LHCN-M2 (cell line): Measurements from ENCODE around the gene IFIT2. TPM values are rescaled to one million over a fixed set of nuclear protein-coding genes. Genes with fewer than 3 reads are reported as not detected.
"Not testable (repeated sequence)": the region's sequence is repeated elsewhere in the genome, so short reads cannot be mapped to it uniquely, and the experiment has no call there.

Source experiments
- DNase-seq: peaks from one replicate; pipeline ENCODE4 v3.0.0-alpha.2; 2012; ENCODE audit warnings: low read depth
- total RNA-seq: library from RNA; depleted of rRNA; stranded (reverse); fragments of >200 nt; gene quantifications from 2 replicates; pipeline ENCODE4 v1.2.3, GENCODE V29; 2014

The IFIT2 gene
- total RNA-seq, 1 experiment from 2014 or later = 9.0 TPM

DNA sequence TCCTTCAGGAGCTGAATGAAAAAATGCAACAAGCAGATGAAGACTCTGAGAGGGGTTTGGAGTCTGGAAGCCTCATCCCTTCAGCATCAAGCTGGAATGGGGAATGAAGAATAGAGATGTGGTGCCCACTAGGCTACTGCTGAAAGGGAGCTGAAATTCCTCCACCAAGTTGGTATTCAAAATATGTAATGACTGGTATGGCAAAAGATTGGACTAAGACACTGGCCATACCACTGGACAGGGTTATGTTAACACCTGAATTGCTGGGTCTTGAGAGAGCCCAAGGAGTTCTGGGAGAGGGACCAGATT lies 5.4 kb downstream of the IFIT2 start:
- no peak for DNase-seq

DNA sequence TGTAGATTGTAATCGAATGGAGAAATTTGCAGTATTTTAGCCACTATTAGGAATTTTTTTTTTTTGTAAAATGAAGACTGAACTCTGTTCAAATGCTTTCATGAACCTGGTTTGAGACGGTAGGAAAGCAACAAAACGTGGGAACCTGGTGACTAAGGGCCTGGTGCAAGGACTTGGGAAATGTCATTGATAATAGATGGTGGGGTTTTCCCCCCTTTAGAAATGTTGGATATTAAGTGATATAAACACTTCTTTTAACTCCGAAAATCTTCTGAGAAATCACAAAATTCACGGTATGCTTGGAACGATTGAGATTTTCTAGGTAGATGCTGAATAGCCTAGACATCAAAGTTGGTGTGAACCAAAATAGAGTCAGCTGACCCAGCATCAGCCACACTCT lies 6.4 kb downstream of the IFIT2 start:
- DNase-seq = no peak

DNA sequence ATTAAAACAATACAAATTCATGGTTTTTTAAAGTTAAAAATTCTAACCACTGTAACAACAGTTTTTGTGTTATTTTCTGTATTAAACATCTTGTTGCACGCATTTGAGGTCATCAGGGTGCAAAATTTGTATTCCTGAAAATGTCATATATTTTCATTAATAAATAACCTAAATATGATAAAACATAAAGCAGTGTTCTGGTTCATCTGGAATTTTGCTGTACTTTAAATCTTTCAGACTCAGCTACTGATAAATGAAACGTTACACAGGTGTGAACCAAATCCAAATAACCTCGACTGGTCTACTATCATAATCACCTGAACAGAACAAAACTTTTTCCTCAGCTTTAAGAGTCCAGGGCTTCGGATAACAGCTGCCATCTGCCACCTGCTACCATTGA lies 6.9 kb downstream of the IFIT2 start:
- DNase-seq = no peak

DNA sequence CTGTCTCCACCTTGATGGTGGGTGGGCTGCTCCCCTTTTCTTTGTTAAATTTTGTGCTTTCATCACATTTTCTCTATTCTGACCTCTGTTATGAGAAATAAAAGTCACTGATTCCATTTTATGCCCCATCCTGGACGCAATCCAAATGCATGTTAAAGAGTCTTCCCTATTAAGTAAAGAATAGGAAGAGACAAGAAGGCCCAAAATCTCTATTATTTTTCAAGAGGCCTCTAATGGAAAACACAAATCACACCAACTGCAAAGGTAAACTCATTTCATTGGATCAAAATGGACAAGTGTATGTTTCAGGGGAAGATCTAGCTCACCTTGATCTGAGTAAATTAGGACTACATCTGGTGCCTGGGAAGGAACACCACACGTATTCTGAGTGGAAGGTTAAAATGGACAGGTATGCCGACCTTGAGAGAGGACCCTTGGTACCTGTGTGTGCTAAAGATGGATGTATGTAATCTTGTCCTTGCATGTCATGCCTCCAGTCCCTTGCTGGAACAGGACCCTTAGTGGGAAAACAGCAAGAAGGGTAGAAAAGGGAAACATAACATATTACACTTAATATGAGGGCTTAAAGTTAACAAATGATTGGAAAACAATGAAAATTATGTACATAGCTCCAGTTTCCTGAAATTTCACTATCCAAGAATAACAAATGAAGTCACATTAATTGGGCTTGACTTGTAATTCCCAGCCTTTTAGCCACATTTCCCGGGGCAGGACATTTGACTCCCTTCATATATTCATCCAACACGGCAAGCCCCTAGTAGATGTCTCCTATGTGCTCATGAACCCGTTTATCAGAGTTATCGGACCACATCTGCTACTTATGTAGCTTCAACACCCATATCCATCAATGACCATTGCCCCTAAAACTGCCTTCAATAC lies 7.6 kb downstream of the IFIT2 start:
- no peak for DNase-seq

DNA sequence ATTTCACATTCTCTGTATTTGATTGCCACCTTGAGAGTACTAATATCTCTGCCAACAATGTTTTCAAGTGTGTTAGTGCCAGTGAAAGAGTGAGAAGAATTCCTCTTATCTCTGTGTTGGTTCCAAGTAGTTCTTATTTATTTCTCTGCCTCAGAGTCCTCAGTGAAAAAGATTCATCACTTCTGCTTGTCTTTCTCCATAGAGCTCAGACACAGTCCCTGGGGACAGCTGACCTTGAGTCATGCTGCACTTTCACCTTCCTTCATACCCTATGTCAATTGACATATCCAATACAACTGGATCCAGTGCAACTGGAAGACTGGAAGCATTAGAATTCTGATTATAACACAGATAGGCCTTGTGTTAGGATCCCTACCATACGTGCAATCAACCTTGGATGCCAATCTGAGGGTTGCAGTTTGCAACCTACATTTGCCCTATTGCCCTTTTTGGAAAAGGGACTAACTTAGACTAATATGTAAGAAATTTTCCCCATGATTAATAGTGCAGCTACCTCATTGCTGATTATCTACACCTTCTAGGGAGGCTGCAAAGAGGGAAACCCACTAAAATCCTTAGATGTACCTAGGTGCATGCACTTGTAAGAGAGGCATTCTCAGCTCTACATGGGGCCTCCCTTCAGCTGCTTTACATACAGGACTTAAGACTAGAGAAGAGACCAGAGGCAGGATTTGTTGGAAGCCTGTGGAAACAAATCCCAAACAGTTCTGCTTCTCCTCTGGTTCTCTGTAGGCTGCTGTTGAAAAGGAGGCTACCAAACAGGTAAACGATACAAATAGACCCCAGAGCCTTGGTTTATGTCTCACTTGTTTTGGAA lies 8.4 kb downstream of the IFIT2 start:
- peak; percentile 39 for DNase-seq

DNA sequence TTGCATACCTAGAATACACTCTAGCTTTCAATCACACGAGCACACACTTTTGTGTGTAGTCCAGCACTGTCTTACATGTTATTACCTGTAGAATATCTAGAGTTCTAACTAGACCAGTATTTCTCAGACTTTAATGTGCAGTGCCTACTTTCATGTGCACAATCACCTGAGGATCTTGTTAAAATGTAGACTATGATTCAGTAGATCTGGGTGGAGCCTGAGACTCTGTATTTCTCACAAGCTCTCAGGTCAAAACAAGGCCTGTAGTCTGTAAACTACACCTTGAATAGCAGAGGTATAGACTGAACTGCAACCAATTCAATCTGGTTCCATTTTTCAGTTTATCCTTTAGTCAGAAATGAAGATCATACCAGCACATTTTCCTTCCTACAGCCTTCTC lies 11.1 kb downstream of the IFIT2 start:
- no peak for DNase-seq

DNA sequence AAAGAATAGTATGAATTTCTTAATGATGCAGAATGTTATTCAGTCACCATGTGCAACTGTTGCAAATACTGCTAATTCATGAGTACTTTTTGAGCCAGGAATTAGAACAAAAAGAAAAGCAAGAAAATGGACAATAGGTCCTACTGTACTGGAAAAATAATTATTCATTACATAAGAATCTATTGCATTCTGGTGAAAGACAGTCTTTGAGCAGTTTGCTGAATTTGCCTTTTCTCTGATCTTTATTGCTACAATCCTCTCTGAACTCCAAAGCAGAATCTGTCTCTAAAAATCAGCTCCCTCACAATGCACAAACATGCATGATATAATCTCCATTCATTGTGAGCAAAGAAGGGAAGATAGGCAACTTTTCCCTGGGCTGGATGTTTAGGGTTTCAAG lies 12.8 kb downstream of the IFIT2 start:
- no peak for DNase-seq

DNA sequence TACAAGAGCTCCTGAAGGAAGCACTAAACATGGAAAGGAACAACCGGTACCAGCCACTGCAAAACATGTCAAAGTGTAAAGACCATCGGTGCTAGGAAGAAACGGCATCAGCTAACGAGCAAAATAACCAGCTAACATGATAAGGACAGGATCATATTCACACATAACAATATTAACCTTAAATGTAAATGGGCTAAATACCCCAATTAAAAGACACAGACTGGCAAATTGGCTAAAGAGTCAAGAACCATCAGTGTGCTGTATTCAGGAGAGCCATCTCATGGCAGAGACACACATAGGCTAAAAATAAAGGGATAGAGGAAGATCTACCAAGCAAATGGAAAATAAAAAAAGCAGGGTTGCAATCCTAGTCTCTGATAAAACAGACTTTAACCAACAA lies 16.2 kb downstream of the IFIT2 start:
- DNase-seq = not testable (repeated sequence)

- not testable (repeated sequence) for DNase-seq
Measured at GRCh38 chr10:89325081-89325480, 23.2 kb downstream of the IFIT2 start.

- not testable (repeated sequence) for DNase-seq
Measured at GRCh38 chr10:89325856-89326255, 24.0 kb downstream of the IFIT2 start.

DNA sequence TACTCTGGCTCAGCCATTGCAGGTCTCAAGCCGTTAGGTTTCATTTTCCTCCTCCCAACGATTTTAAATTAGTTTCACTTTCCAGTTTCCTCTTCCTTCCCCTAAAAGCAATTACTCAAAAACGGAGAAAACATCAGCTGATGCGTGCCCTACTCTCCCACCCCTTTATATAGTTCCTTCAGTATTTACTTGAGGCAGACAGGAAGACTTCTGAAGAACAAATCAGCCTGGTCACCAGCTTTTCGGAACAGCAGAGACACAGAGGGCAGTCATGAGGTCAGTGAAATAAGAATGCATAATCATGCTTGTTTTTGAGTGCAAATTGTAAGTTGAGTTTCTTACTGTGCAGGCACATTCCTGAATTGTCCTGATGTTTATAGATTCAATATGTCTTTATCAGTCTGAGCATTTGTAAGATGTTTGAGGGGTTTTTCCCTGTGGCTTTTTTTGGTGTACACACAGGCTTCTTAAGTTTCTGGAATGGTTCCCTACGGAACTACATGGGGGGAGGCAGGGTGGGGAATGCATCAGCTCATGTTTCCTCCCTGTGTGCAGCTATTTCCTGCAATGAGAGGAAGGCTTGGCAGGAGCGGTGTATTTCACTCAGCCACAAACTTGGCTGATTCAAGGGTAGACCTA lies 26.1 kb downstream of the IFIT2 start, which contains the start of gene IFIT3:
TSS of gene IFIT3 (plus strand) at position 195 of the 639 bp plus-strand sequence. CDS start at position 272, 77 bp downstream.
- peak; percentile 93 for DNase-seq

GRCh38 chr10:89329151-89329550 lies 27.3 kb downstream of the IFIT2 start:
- no peak for DNase-seq

GRCh38 chr10:89330014-89330413 lies 28.2 kb downstream of the IFIT2 start:
- DNase-seq = not testable (repeated sequence)

GRCh38 chr10:89330537-89331212 lies 28.8 kb downstream of the IFIT2 start:
- no peak for DNase-seq

GRCh38 chr10:89331487-89332122 lies 29.8 kb downstream of the IFIT2 start:
- DNase-seq = not testable (repeated sequence)

GRCh38 chr10:89332123-89332633 lies 30.3 kb downstream of the IFIT2 start:
- DNase-seq = peak; percentile 74

DNA sequence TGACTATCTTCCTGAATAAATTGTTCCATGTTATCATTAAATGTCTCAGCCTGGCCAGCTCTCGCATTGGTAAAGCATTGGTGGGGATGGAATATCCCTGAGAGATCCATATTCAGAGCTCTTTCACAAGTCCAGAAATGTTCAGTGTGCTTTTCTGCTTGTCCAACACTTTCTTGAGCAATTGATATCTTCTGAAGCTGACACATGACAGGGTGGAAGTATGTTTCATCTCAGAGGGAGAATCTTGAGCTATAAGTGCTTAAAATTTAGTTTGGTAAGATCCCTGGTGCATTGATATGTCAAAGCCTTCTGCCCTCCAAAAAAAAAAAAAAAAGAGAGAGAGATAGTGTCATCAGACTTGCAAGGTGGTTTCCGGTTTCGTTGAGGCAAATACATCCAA lies 33.4 kb downstream of the IFIT2 start:
- DNase-seq = no peak

- no peak for DNase-seq
Measured at GRCh38 chr10:89336241-89336640, 34.4 kb downstream of the IFIT2 start.

GRCh38 chr10:89337484-89337883 lies 35.6 kb downstream of the IFIT2 start:
- DNase-seq = peak; percentile 54

- DNase-seq = no peak
Measured at GRCh38 chr10:89338713-89339112, 36.9 kb downstream of the IFIT2 start.

DNA sequence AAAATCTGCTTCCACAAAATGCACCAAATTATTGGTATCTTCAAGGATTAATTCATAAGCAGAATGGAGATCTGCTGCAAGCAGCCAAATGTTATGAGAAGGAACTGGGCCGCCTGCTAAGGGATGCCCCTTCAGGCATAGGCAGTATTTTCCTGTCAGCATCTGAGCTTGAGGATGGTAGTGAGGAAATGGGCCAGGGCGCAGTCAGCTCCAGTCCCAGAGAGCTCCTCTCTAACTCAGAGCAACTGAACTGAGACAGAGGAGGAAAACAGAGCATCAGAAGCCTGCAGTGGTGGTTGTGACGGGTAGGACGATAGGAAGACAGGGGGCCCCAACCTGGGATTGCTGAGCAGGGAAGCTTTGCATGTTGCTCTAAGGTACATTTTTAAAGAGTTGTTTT lies 38.0 kb downstream of the IFIT2 start:
- DNase-seq = no peak
